ENCODE data around the gene MFAP2.

DNA sequence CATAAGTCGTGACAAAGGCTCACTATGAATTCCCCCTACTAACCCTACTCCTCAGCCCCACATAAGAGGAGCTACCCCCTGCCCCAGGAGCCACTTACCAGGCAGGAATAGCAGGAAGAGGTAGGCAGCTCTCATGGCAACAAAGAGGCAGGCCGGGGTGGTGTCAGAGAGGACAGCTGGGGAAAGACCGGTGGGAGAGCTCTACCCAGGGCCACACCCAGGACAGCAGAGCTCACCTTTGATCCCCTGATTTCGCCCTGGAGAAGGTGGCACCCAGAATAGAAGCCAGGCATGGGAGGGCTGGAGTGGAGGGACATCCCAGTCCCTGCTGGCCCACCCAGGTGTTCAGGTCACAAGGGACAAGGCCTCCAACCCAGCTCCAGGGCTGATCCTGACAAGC is 2.3 kb downstream of the MFAP2 start:
- TF ChIP-seq CTCF (IDR thresholded peaks at IDR 0.05) (no peak), POLR2A (IDR thresholded peaks at IDR 0.05) (no peak)
